H9 (cell line): ENCODE measurements around the gene EPHB2. TPM values are rescaled to one million over a fixed set of nuclear protein-coding genes. Genes with fewer than 3 reads are reported as not detected.

Experiments
- DNase-seq: peaks from one replicate; pipeline ENCODE4 v3.0.0-alpha.2; 2017
- H2AFZ ChIP-seq: one replicate; pipeline ENCODE4 v1.6.1; 2013; ENCODE audit warnings: mild to moderate bottlenecking, low read length, control low read depth, moderate library complexity
- H2AK5ac ChIP-seq: 2 replicates; pipeline ENCODE4 v1.6.1; 2013; ENCODE audit warnings: low read length, control low read depth, mixed read lengths; ENCODE audit not compliant: insufficient read length
- H2BK120ac ChIP-seq: one replicate; pipeline ENCODE4 v1.6.1; 2013; ENCODE audit warnings: low read depth, mild to moderate bottlenecking, low read length, control low read depth, inconsistent platforms; ENCODE audit not compliant: poor library complexity, severe bottlenecking
- H2BK12ac ChIP-seq: 2 replicates; pipeline ENCODE4 v1.6.1; 2013; ENCODE audit warnings: low read length, control low read depth, mixed read lengths, low read depth; ENCODE audit not compliant: insufficient read length
- H2BK15ac ChIP-seq: 2 replicates; pipeline ENCODE4 v1.6.1; 2013; ENCODE audit warnings: low read depth, low read length, control low read depth
- H2BK20ac ChIP-seq: one replicate; pipeline ENCODE4 v1.6.1; 2013; ENCODE audit warnings: low read depth, mild to moderate bottlenecking, low read length, control low read depth, inconsistent platforms; ENCODE audit not compliant: poor library complexity, severe bottlenecking
- H2BK5ac ChIP-seq: 2 replicates; pipeline ENCODE4 v1.6.1; 2013; ENCODE audit warnings: low read length, control low read depth, mixed read lengths; ENCODE audit not compliant: insufficient read length
- H3K14ac ChIP-seq: 2 replicates; pipeline ENCODE4 v1.6.1; 2013; ENCODE audit warnings: low read length, control low read depth; ENCODE audit not compliant: insufficient read depth
- H3K18ac ChIP-seq: 2 replicates; pipeline ENCODE4 v1.6.1; 2013; ENCODE audit warnings: low read depth, mild to moderate bottlenecking, mixed read lengths, low read length, control low read depth; ENCODE audit not compliant: insufficient read length
- H3K23ac ChIP-seq: 2 replicates; pipeline ENCODE4 v1.6.1; 2013; ENCODE audit warnings: low read length, control low read depth, mixed read lengths, low read depth; ENCODE audit not compliant: insufficient read length
- H3K23me2 ChIP-seq: 2 replicates; pipeline ENCODE4 v1.6.1; 2013; ENCODE audit warnings: low read depth, mild to moderate bottlenecking, mixed read lengths, low read length, control low read depth; ENCODE audit not compliant: insufficient read length, poor library complexity, severe bottlenecking
- H3K27ac ChIP-seq: 2 replicates; pipeline ENCODE4 v1.5.1; 2013; ENCODE audit warnings: low read length, control low read depth, mixed read lengths, low read depth; ENCODE audit not compliant: insufficient read length
- H3K27me3 ChIP-seq: 2 replicates; pipeline ENCODE4 v1.6.1; 2013; ENCODE audit warnings: low read length, control low read depth, inconsistent platforms; ENCODE audit not compliant: insufficient read depth
- H3K4ac ChIP-seq: 2 replicates; pipeline ENCODE4 v1.6.1; 2013; ENCODE audit warnings: low read depth, mild to moderate bottlenecking, control low read depth, inconsistent platforms, low read length, moderate library complexity
- H3K4me1 ChIP-seq: 2 replicates; pipeline ENCODE4 v1.6.1; 2013; ENCODE audit warnings: low read length, control low read depth, inconsistent platforms; ENCODE audit not compliant: insufficient read depth
- H3K4me2 ChIP-seq: 2 replicates; pipeline ENCODE4 v1.6.1; 2013; ENCODE audit warnings: low read length, control low read depth, mixed read lengths; ENCODE audit not compliant: insufficient read length, insufficient read depth
- H3K56ac ChIP-seq: 2 replicates; pipeline ENCODE4 v1.6.1; 2013; ENCODE audit warnings: low read depth, mild to moderate bottlenecking, mixed read lengths, low read length, control low read depth; ENCODE audit not compliant: insufficient read length
- H3K79me1 ChIP-seq: 2 replicates; pipeline ENCODE4 v1.6.1; 2013; ENCODE audit warnings: low read depth, mild to moderate bottlenecking, moderate library complexity, low read length, control low read depth, inconsistent platforms; ENCODE audit not compliant: insufficient read depth, poor library complexity, severe bottlenecking
- H3K79me2 ChIP-seq: 2 replicates; pipeline ENCODE4 v1.6.1; 2013; ENCODE audit warnings: low read length, control low read depth, inconsistent platforms; ENCODE audit not compliant: insufficient read depth
- H3K9ac ChIP-seq: 2 replicates; pipeline ENCODE4 v1.6.1; 2013; ENCODE audit warnings: low read length, control low read depth, mixed read lengths; ENCODE audit not compliant: insufficient read length; ENCODE audit errors: extremely low read depth
- H3K9me3 ChIP-seq: one replicate; pipeline ENCODE4 v1.6.1; 2013; ENCODE audit warnings: low read depth, low read length, inconsistent platforms; ENCODE audit not compliant: control insufficient read depth
- H3T11ph ChIP-seq: one replicate; pipeline ENCODE4 v1.6.1; 2013; ENCODE audit warnings: mild to moderate bottlenecking, low read length, control low read depth, inconsistent platforms
- H4K20me1 ChIP-seq: one replicate; pipeline ENCODE4 v1.6.1; 2013; ENCODE audit not compliant: control insufficient read depth, insufficient read length, insufficient read depth
- H4K5ac ChIP-seq: 2 replicates; pipeline ENCODE4 v1.6.1; 2013; ENCODE audit warnings: low read depth, mild to moderate bottlenecking, mixed read lengths, low read length, control low read depth; ENCODE audit not compliant: insufficient read length
- H4K8ac ChIP-seq: replicated peaks from 2 replicates; pipeline ENCODE4 v1.6.1; 2013; ENCODE audit warnings: low read length, control low read depth, mixed read lengths, low read depth; ENCODE audit not compliant: insufficient read length
- H4K91ac ChIP-seq: 2 replicates; pipeline ENCODE4 v1.6.1; 2013; ENCODE audit warnings: low read depth, mild to moderate bottlenecking, moderate library complexity, mixed read lengths, low read length, control low read depth; ENCODE audit not compliant: insufficient read length
- H3K27ac Mint-ChIP-seq, 3 experiments: 2 replicates in 2 of 3; 3 replicates in 1 of 3; pipeline ENCODE4 v1.8.0; 2020 to 2021; ENCODE audit warnings: mixed read lengths in 3 of 3, mild to moderate bottlenecking in 1 of 3, moderate library complexity in 1 of 3
- H3K27me3 Mint-ChIP-seq: 2 replicates; pipeline ENCODE4 v1.8.0; 2021; ENCODE audit warnings: low read depth, mild to moderate bottlenecking, moderate library complexity, mixed read lengths
- H3K36me3 Mint-ChIP-seq, 3 experiments: 2 replicates in 2 of 3; 3 replicates in 1 of 3; pipeline ENCODE4 v1.8.0; 2020 to 2021; ENCODE audit warnings: low read depth in 3 of 3, mixed read lengths in 3 of 3; ENCODE audit not compliant: insufficient read depth in 1 of 3
- H3K4me1 Mint-ChIP-seq, 2 experiments: 2 replicates each; pipeline ENCODE4 v1.8.0; 2020; ENCODE audit warnings: mixed read lengths in 2 of 2
- H3K4me3 Mint-ChIP-seq, 2 experiments: 2 replicates in 1 of 2; 3 replicates in 1 of 2; pipeline ENCODE4 v1.8.0; 2020 to 2021; ENCODE audit warnings: mild to moderate bottlenecking in 2 of 2, mixed read lengths in 2 of 2, moderate library complexity in 1 of 2
- H3K9me3 Mint-ChIP-seq, 2 experiments: 2 replicates in 1 of 2; 3 replicates in 1 of 2; pipeline ENCODE4 v1.8.0; 2020; ENCODE audit warnings: mild to moderate bottlenecking in 2 of 2, mixed read lengths in 2 of 2, moderate library complexity in 1 of 2
- WGBS: extraction: QIAGEN DNeasy Blood & Tissue Kit; methylation state at CpG from one replicate; pipeline ENCODE4 v1.1.7; 2013; ENCODE audit warnings: missing lambda C conversion rate, low lambda C conversion rate, mixed read lengths; ENCODE audit not compliant: insufficient read length; ENCODE audit errors: extremely low coverage; 5-methylcytosine and 5-hydroxymethylcytosine counted together
- total RNA-seq: library from RNA; stranded (reverse); gene quantifications from 2 replicates; pipeline ENCODE4 v1.2.1, GENCODE V29; 2021
- TF ChIP-seq, protein P1 (sequence below): fragments of 200-600 bp; sonication (generic); conservative IDR thresholded peaks from 3 replicates; pipeline ENCODE4 v1.8.0; 2021; ENCODE audit warnings: antibody characterized with exemption, mild to moderate bottlenecking

Gene EPHB2
- total RNA-seq, 1 experiment from 2014 or later, result 9.5 TPM

GRCh38 chr1:22967833-22968232 lies 257.2 kb downstream of the EPHB2 start:
- Histone ChIP-seq H3K9ac (no peak overlapping the region), H3K56ac (no peak overlapping the region), H3K23me2 (no peaks in the 10 kb centered on the region), H4K91ac (no peak overlapping the region), H3K14ac (no peak overlapping the region), H2AFZ (no peak overlapping the region), H3K18ac (no peak overlapping the region), H4K8ac (no peak overlapping the region), H3K4me2 (no peak overlapping the region), H2BK120ac (no peak overlapping the region), H3K79me2 (no peaks in the 10 kb centered on the region), H3K9me3 (no peaks in the 10 kb centered on the region), H2BK15ac (no peak overlapping the region), H2BK12ac (no peak overlapping the region), H2AK5ac (no peak overlapping the region), H3T11ph (no peak overlapping the region), H3K27me3 (no peaks in the 10 kb centered on the region; the same call in 1 of the 2 replicates), H3K27ac (no peak overlapping the region), H3K4me1 (no peaks in the 10 kb centered on the region; the same call in 1 of the 2 replicates), H3K4ac (no peak overlapping the region), H2BK20ac (no peak overlapping the region), H3K23ac (no peak overlapping the region), H3K79me1 (no peaks in the 10 kb centered on the region), H2BK5ac (no peak overlapping the region), H4K5ac (no peak overlapping the region), H4K20me1 (no peaks in the 10 kb centered on the region)
- TF ChIP-seq, protein P1, sequence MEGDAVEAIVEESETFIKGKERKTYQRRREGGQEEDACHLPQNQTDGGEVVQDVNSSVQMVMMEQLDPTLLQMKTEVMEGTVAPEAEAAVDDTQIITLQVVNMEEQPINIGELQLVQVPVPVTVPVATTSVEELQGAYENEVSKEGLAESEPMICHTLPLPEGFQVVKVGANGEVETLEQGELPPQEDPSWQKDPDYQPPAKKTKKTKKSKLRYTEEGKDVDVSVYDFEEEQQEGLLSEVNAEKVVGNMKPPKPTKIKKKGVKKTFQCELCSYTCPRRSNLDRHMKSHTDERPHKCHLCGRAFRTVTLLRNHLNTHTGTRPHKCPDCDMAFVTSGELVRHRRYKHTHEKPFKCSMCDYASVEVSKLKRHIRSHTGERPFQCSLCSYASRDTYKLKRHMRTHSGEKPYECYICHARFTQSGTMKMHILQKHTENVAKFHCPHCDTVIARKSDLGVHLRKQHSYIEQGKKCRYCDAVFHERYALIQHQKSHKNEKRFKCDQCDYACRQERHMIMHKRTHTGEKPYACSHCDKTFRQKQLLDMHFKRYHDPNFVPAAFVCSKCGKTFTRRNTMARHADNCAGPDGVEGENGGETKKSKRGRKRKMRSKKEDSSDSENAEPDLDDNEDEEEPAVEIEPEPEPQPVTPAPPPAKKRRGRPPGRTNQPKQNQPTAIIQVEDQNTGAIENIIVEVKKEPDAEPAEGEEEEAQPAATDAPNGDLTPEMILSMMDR, result no peak
- H3K4me3 Mint-ChIP-seq, result no peak overlapping the region
- WGBS, result no CpG with 5 or more reads among the region's 2 CpGs
- H3K27ac Mint-ChIP-seq, result no peak overlapping the region
- peaks cover 5 to 19% of the 10 kb centered on the region in 2 experiments for H3K4me1 Mint-ChIP-seq
- H3K36me3 Mint-ChIP-seq, result no peaks in the 10 kb centered on the region; a peak in 2 of 7 replicates
- DNase-seq, result no peak
- peaks cover 4 to 5% of the 10 kb centered on the region in 2 experiments; a peak in 3 of 5 replicates for H3K9me3 Mint-ChIP-seq
- H3K27me3 Mint-ChIP-seq, result peaks cover 40% of the 10 kb centered on the region
